Measurements from ENCODE around the gene KLF16.

Gene KLF16

GRCh38 chr19:1907563-1908363 lies 44.4 kb upstream of the KLF16 start:
- DNase-seq (ENCODE audit: low read depth), result no peak
- TF ChIP-seq CTCF (conservative IDR thresholded peaks at IDR 0.05; ENCODE audit: low read depth, low read length), result no peak
- no peak overlapping the region for H3K4me3 ChIP-seq (ENCODE audit: low read length)

DNA sequence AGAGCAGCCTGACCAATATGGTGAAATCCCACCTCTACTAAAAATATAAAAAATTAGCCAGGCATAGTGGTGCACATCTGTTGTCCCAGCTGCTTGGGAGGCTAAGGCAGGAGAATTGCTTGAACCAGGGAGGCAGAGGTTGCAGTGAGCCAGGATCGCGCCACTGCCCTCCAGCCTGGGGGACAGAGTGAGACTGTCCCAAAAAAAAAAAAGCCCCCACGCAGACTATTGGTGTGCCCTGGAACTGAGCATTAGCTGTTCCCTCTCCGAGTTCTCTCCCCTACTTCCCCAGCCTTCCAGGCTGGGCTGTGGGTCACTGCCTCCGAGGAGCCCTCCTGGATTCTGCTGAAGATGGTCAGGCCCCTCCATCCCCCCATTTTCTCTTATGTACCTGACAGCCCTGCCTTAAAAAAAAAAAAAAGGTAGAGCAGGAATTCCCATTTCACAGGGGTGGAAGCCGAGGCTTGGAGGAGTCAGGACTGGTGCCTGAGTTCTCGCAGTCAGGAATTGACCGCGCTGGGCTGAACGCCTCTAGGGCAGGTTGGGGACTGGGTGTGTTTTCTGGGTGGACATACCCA lies 43.7 kb upstream of the KLF16 start:
- TF ChIP-seq CTCF (conservative IDR thresholded peaks at IDR 0.05; ENCODE audit: low read depth, low read length), result no peak
- DNase-seq (ENCODE audit: low read depth), result no peak
- H3K4me3 ChIP-seq (ENCODE audit: low read length), result no peak overlapping the region

- peak overlapping the region; percentile 47 for H3K4me3 ChIP-seq (ENCODE audit: low read length)
- DNase-seq (ENCODE audit: low read depth), result no peak
- TF ChIP-seq CTCF (conservative IDR thresholded peaks at IDR 0.05; ENCODE audit: low read depth, low read length), result no peak
These were observed 42.5 kb upstream of the KLF16 start for GRCh38 chr19:1905863-1906375.

GRCh38 chr19:1905110-1905862 lies 41.9 kb upstream of the KLF16 start, which contains the start of the genes ADAT3 and SCAMP4:
TSS of gene ADAT3 (plus strand) at chr19:1905399. CDS start at chr19:1912048, 6,649 bp downstream.
TSS of gene SCAMP4 (plus strand) at chr19:1905399. CDS start at chr19:1915020, 9,621 bp downstream.
- DNase-seq (ENCODE audit: low read depth), result peak; percentile 96
- H3K4me3 ChIP-seq (ENCODE audit: low read length), result peak within 1 kb of the TSS; percentile 47
- no peak for TF ChIP-seq CTCF (conservative IDR thresholded peaks at IDR 0.05; ENCODE audit: low read depth, low read length)

DNA sequence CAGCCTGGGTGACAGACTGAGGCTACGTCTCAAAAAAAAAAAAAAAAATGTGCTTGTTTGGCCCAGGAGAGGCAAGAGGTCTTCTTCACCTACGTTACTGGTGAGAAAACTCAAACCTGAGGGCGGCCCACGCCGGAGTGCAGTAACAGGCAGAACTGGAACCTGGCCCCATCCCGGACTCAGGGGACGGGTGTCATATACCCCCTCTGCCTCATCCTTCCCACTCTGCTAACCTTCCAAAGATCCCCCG lies 41.4 kb upstream of the KLF16 start:
- TF ChIP-seq CTCF (conservative IDR thresholded peaks at IDR 0.05; ENCODE audit: low read depth, low read length), result no peak
- DNase-seq (ENCODE audit: low read depth), result no peak
- H3K4me3 ChIP-seq (ENCODE audit: low read length), result no peak overlapping the region

DNA sequence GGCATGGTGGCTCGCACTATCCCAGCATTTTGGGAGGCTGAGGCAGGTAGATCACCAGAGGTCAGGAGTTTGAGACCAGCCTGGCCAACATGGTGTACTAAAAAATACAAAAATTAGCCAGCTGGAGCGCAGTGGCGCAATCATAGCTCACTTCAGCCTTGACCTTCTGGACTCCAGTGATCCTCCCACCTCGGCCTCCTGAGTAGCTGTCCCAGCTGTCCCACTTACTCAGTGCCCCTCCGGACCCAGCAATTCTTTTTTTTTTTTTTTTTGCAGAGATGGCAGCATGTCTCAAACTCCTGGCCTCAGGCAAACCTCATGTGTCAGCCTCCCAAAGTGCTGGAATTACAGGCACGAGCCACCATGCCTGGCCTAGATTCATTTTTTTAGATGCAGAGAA lies 39.5 kb upstream of the KLF16 start:
- DNase-seq (ENCODE audit: low read depth), result no peak
- no peak overlapping the region for H3K4me3 ChIP-seq (ENCODE audit: low read length)
- no peak for TF ChIP-seq CTCF (conservative IDR thresholded peaks at IDR 0.05; ENCODE audit: low read depth, low read length)

Measured in retinal pigment epithelial cell (primary cell).